Measurements from ENCODE around the gene YJU2.
"Not testable (repeated sequence)": the region's sequence is repeated elsewhere in the genome, so short reads cannot be mapped to it uniquely, and the experiment has no call there.

DNA sequence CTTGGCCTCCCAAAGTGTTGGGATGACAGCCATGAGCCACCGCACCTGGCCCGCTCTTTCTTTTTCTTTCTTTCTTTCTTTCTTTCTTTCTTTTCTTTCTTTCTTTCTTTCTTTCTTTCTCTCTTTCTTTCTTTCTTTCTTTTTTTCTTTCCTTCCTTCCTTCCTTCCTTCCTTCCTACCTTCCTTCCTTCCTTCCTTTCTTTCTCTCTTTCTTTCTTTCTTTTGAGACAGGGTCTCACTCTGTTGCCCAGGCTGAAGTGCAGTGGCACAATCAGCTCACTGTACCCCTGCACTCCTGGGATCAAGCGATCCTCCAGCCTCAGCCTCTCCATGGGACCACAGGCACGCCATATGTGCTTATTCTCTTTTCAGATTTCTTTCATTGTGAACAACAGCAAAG is 39.3 kb downstream of the YJU2 start:
- TF ChIP-seq, protein P1, sequence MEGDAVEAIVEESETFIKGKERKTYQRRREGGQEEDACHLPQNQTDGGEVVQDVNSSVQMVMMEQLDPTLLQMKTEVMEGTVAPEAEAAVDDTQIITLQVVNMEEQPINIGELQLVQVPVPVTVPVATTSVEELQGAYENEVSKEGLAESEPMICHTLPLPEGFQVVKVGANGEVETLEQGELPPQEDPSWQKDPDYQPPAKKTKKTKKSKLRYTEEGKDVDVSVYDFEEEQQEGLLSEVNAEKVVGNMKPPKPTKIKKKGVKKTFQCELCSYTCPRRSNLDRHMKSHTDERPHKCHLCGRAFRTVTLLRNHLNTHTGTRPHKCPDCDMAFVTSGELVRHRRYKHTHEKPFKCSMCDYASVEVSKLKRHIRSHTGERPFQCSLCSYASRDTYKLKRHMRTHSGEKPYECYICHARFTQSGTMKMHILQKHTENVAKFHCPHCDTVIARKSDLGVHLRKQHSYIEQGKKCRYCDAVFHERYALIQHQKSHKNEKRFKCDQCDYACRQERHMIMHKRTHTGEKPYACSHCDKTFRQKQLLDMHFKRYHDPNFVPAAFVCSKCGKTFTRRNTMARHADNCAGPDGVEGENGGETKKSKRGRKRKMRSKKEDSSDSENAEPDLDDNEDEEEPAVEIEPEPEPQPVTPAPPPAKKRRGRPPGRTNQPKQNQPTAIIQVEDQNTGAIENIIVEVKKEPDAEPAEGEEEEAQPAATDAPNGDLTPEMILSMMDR (IDR thresholded peaks at IDR 0.05; ENCODE audit: low read length), result not testable (repeated sequence)
- not testable (repeated sequence) for TF ChIP-seq EZH2 (optimal IDR thresholded peaks at IDR 0.05; ENCODE audit: low read depth, low read length); EZH2phosphoT487 (IDR thresholded peaks at IDR 0.05; ENCODE audit: low read length)
